ENCODE measurements around the gene DEFB112.

Gene DEFB112

GRCh38 chr6:50049829-50050228 is at the start of gene DEFB112:
DEFB112 (minus strand) TSS chr6:50049929; CDS start chr6:50049869, 60 bp downstream.
- DNase-seq = no peak

- DNase-seq = no peak
Measured at GRCh38 chr6:50098641-50098993, 48.9 kb upstream of the DEFB112 start.

GRCh38 chr6:50097966-50098640 is 48.4 kb upstream of the DEFB112 start:
- no peak for DNase-seq

GRCh38 chr6:50096296-50096695 is 46.6 kb upstream of the DEFB112 start:
- peak; percentile 7 for DNase-seq

GRCh38 chr6:50093938-50094272 is 44.2 kb upstream of the DEFB112 start:
- no peak for DNase-seq

GRCh38 chr6:50093116-50093937 is 43.6 kb upstream of the DEFB112 start:
- DNase-seq = no peak

GRCh38 chr6:50091641-50092040 is 41.9 kb upstream of the DEFB112 start:
- no peak for DNase-seq

- DNase-seq = no peak
Measured at GRCh38 chr6:50089911-50090310, 40.2 kb upstream of the DEFB112 start.

GRCh38 chr6:50087231-50087954 is 37.7 kb upstream of the DEFB112 start:
- DNase-seq = no peak

- no peak for DNase-seq
Measured at GRCh38 chr6:50077385-50077784, 27.7 kb upstream of the DEFB112 start.

GRCh38 chr6:50076431-50076830 is 26.7 kb upstream of the DEFB112 start:
- DNase-seq = peak; percentile 8

- no peak for DNase-seq
Measured at GRCh38 chr6:50071921-50072320, 22.2 kb upstream of the DEFB112 start.

GRCh38 chr6:50070101-50070500 is 20.4 kb upstream of the DEFB112 start:
- DNase-seq = no peak

- DNase-seq = peak; percentile 41
Measured at GRCh38 chr6:50062051-50062450, 12.3 kb upstream of the DEFB112 start.

- DNase-seq = no peak
Measured at GRCh38 chr6:50056242-50056641, 6.5 kb upstream of the DEFB112 start.

GRCh38 chr6:50047026-50047425 is 2.7 kb downstream of the DEFB112 start:
- no peak for DNase-seq

- peak; percentile 80 for DNase-seq
Measured at GRCh38 chr6:50030777-50031562, 18.8 kb downstream of the DEFB112 start.

- no peak for DNase-seq
Measured at GRCh38 chr6:50030350-50030749, 19.4 kb downstream of the DEFB112 start.

GRCh38 chr6:50025258-50025657 is 24.5 kb downstream of the DEFB112 start:
- DNase-seq = no peak

- DNase-seq = no peak
Measured at GRCh38 chr6:50021894-50022293, 27.8 kb downstream of the DEFB112 start, which contains the start of gene DEFB110. DEFB110 (minus strand) TSS chr6:50021994; CDS start chr6:50021935, 59 bp downstream.

- no peak for DNase-seq
Measured at GRCh38 chr6:50007819-50008218, 41.9 kb downstream of the DEFB112 start.

- DNase-seq = no peak
Measured at GRCh38 chr6:50003139-50003538, 46.6 kb downstream of the DEFB112 start.

GRCh38 chr6:49995278-49995677 is 54.5 kb downstream of the DEFB112 start:
- DNase-seq = no peak

Data from NCI-H82 (cell line).